Naive thymus-derived CD4-positive, alpha-beta T cell (primary cell): ENCODE results near the gene ZNF532. TPM values are rescaled to one million over a fixed set of nuclear protein-coding genes. Genes with fewer than 3 reads are reported as not detected.

ENCODE experiments used
- ATAC-seq: fragments of 150-1000 bp; cut with Tn5 transposase; 2 replicates; pipeline ENCODE4 v1.10.0; 2021; ENCODE audit warnings: mild to moderate bottlenecking, moderate library complexity
- CTCF ChIA-PET: fragments of 350-600 bp; sonication (Branson Sonifier 250); formaldehyde crosslinking; loops from one replicate; lab custom pipeline; 2021; ENCODE audit warnings: antibody characterized with exemption; lab: Charles Lee
- POLR2A ChIA-PET: fragments of 350-600 bp; sonication (Branson Sonifier 250); formaldehyde crosslinking; loops from one replicate; lab custom pipeline; 2021; ENCODE audit warnings: antibody characterized with exemption, inconsistent platforms; lab: Charles Lee
- DNase-seq, 9 donors: peaks; one replicate each; pipeline versions ENCODE4 v3.0.0 to v3.0.0-alpha.2; 2020 to 2022; ENCODE audit warnings: mixed read lengths in 1 of 9
- H3K27ac ChIP-seq: one replicate; pipeline ENCODE4 v1.7.0; 2013; ENCODE audit warnings: mild to moderate bottlenecking, low read depth, low read length, moderate library complexity
- H3K27me3 ChIP-seq, 2 donors: one replicate each; pipeline ENCODE4 v1.7.0; 2013; ENCODE audit warnings: low read length in 2 of 2, mild to moderate bottlenecking in 2 of 2, moderate library complexity in 2 of 2; ENCODE audit not compliant: control insufficient read depth in 2 of 2, insufficient read depth in 2 of 2
- H3K36me3 ChIP-seq, 3 experiments: 1 replicate in 2 of 3; 2 replicates in 1 of 3; pipeline ENCODE4 v1.7.0; 2013; ENCODE audit warnings: low read length in 3 of 3, mild to moderate bottlenecking in 3 of 3, moderate library complexity in 1 of 3; ENCODE audit not compliant: insufficient read depth in 3 of 3, control insufficient read depth in 2 of 3
- H3K4me1 ChIP-seq, 2 donors: one replicate each; pipeline ENCODE4 v1.7.0; 2013; ENCODE audit warnings: low read length in 2 of 2, mild to moderate bottlenecking in 2 of 2, moderate library complexity in 1 of 2; ENCODE audit not compliant: control insufficient read depth in 2 of 2, insufficient read depth in 2 of 2
- H3K4me3 ChIP-seq: 2 replicates; pipeline ENCODE4 v1.7.0; 2013; ENCODE audit warnings: mild to moderate bottlenecking, low read length
- H3K9me3 ChIP-seq, 3 experiments: 1 replicate in 2 of 3; 2 replicates in 1 of 3; pipeline ENCODE4 v1.7.0; 2013; ENCODE audit warnings: low read length in 3 of 3; ENCODE audit not compliant: control insufficient read depth in 2 of 3
- H3K27ac Mint-ChIP-seq, 9 donors: one replicate each; pipeline ENCODE4 v1.8.0; 2020 to 2022; ENCODE audit warnings: mixed read lengths in 9 of 9, mild to moderate bottlenecking in 8 of 9, moderate library complexity in 5 of 9, inconsistent platforms in 2 of 9
- H3K27me3 Mint-ChIP-seq, 5 donors: one replicate each; pipeline ENCODE4 v1.8.0; 2021 to 2022; ENCODE audit warnings: mixed read lengths in 5 of 5, mild to moderate bottlenecking in 1 of 5
- H3K36me3 Mint-ChIP-seq, 5 donors: one replicate each; pipeline ENCODE4 v1.8.0; 2020 to 2022; ENCODE audit warnings: mixed read lengths in 5 of 5, mild to moderate bottlenecking in 3 of 5, inconsistent platforms in 1 of 5
- H3K4me1 Mint-ChIP-seq, 7 donors: one replicate each; pipeline ENCODE4 v1.8.0; 2020 to 2022; ENCODE audit warnings: mixed read lengths in 7 of 7, mild to moderate bottlenecking in 3 of 7, inconsistent platforms in 1 of 7
- H3K4me3 Mint-ChIP-seq, 10 donors: one replicate each; pipeline ENCODE4 v1.8.0; 2020 to 2022; ENCODE audit warnings: mild to moderate bottlenecking in 10 of 10, mixed read lengths in 10 of 10, moderate library complexity in 6 of 10, inconsistent platforms in 2 of 10
- H3K9me3 Mint-ChIP-seq, 11 donors: one replicate each; pipeline ENCODE4 v1.8.0; 2020 to 2022; ENCODE audit warnings: mixed read lengths in 11 of 11, mild to moderate bottlenecking in 4 of 11, inconsistent platforms in 1 of 11, moderate library complexity in 1 of 11
- intact Hi-C, 2 donors: fragments of 100-400 bp; cut with micrococcal nuclease; formaldehyde crosslinking; loops; one replicate each; pipeline ENCODE4 v1.15.1; 2023
- polyA plus RNA-seq, 2 donors: library from polyadenylated mRNA; unstranded; fragments of 300-500 nt; fragmentation: Illumina TruSeq; gene quantifications; one replicate each; pipeline ENCODE4 v1.2.3, GENCODE V29; 2021
- total RNA-seq, 6 experiments: library from RNA in 5 of 6; stranded (reverse) in 5 of 6; gene quantifications; 1 replicate in 5 of 6; 2 replicates in 1 of 6; pipeline ENCODE4 v1.2.3 and lab custom pipeline; 2021 to 2026

Gene ZNF532
- total and polyA plus RNA-seq, 7 experiments from 2014 or later, result 0.28 to 15.7 (median 13.3) TPM; not detected in 1

DNA sequence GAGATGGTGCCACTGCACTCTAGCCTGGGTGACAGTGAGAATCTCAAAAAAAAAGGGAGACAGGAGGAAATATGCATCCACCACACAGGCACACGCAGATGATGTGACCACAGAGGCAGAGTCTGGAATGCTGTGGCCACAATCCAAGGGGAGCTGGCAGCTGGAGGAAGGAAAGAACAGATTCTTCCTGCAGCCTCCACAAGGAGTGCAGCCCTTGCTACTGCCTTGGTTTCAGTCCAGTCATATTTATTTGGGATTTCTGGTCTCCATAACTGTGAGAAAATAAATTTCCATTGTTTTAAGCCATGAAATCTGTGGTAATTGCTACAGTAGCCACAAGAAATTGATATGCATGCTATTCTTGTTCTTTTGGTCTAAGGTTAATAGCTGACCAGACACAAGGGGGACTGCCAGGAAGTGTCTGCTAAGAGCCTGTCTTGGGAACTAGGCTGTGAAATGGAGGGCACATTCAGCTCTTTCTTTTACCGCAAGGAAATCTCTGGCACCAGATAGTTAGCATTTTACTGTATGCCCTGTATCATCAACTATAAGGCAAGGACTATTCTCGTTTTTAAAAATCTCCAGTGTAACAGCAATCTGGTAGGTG, 141.9 kb downstream of the ZNF532 start:
- Mint-ChIP-seq H3K36me3 (no peaks in the 10 kb centered on the region), H3K9me3 (no peaks in the 10 kb centered on the region), H3K27me3 (peaks cover 0 to 15% (median 3%) of the 10 kb centered on the region in 5 donors), H3K4me3 (no peak overlapping the region), H3K4me1 (no peaks in the 10 kb centered on the region), H3K27ac (no peak overlapping the region)
- Histone ChIP-seq H3K4me1 (no peaks in the 10 kb centered on the region), H3K9me3 (no peaks in the 10 kb centered on the region), H3K27me3 (no peaks in the 10 kb centered on the region), H3K27ac (no peak overlapping the region), H3K36me3 (no peaks in the 10 kb centered on the region), H3K4me3 (no peak overlapping the region)
- intact Hi-C loops, result no loop called here
- DNase-seq (no peak), ATAC-seq (no peak)
- POLR2A ChIA-PET, result no interaction called here
- CTCF ChIA-PET, result no interaction called here

- intact Hi-C loops, result no loop called here
- ATAC-seq (no peak), DNase-seq (no peak)
- Mint-ChIP-seq H3K9me3 (peaks cover 0 to 2% (median 0%) of the 10 kb centered on the region in 11 donors), H3K27ac (no peak overlapping the region), H3K4me3 (no peak overlapping the region), H3K4me1 (no peaks in the 10 kb centered on the region), H3K36me3 (peaks cover 0 to 3% (median 0%) of the 10 kb centered on the region in 5 donors), H3K27me3 (peaks cover under 1 to 15% (median 10%) of the 10 kb centered on the region in 5 donors)
- CTCF ChIA-PET, result no interaction called here
- Histone ChIP-seq H3K27ac (no peak overlapping the region), H3K27me3 (peaks cover 0 to 6% of the 10 kb centered on the region in 2 donors), H3K4me1 (no peaks in the 10 kb centered on the region), H3K36me3 (no peaks in the 10 kb centered on the region), H3K9me3 (no peaks in the 10 kb centered on the region), H3K4me3 (no peak overlapping the region)
- POLR2A ChIA-PET, result no interaction called here
Observed at GRCh38 chr18:59008302-59008974, 143.8 kb downstream of the ZNF532 start.

DNA sequence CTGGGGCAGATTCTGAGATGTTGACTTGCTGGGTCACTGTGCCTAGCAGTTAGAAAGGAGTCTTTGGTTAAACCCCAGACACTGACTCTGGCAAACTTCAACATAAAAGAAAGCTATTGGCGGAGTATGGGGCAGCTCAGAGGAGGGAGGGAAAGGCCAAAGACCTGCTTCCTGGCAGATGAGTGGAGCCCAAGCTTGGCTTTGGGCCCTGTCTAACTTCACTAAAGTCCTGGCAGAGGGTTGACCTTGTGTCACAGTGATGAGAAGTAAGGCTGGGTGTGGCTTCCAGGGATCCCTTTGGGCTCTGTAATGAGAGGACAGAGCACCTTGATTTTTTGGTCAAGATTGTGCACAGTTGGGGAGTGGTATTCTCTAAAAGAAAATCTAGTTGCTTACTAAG, 145.2 kb downstream of the ZNF532 start:
- H3K27me3 Mint-ChIP-seq, result peaks cover 4 to 22% (median 18%) of the 10 kb centered on the region in 5 donors
- H3K27ac Mint-ChIP-seq, result no peak overlapping the region
- H3K36me3 ChIP-seq, result no peaks in the 10 kb centered on the region
- POLR2A ChIA-PET, result no interaction called here
- H3K4me3 Mint-ChIP-seq, result no peak overlapping the region
- ATAC-seq (no peak), DNase-seq (no peak)
- CTCF ChIA-PET, result no interaction called here
- peaks cover 0 to 6% of the 10 kb centered on the region in 2 donors for H3K27me3 ChIP-seq
- no peaks in the 10 kb centered on the region for H3K4me1 Mint-ChIP-seq
- no peaks in the 10 kb centered on the region for H3K4me1 ChIP-seq
- intact Hi-C loops, result no loop called here
- peaks cover 0 to 9% (median 2%) of the 10 kb centered on the region in 11 donors for H3K9me3 Mint-ChIP-seq
- peaks cover 0 to 6% (median 0%) of the 10 kb centered on the region in 5 donors for H3K36me3 Mint-ChIP-seq
- no peaks in the 10 kb centered on the region for H3K9me3 ChIP-seq
- no peak overlapping the region for H3K4me3 ChIP-seq
- H3K27ac ChIP-seq, result no peak overlapping the region

DNA sequence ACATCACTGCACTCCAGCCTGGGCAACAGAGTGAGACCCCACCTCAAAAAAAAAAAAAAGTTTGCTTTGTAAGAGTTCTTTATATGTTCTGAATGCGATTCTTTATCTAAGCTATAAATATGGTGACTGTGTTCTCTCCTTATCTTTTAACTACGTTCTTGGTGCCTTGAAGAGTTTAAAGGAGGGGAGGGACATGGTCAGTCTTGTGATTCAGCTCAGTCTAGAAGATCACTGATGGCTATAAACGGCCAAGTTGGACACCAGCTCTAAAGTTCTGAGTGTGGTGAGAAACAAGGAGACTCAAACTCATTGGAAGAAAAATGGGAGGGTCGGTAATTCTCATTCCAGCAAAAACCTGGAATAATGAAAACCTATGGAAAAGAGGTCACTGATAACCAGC, 146.6 kb downstream of the ZNF532 start:
- H3K9me3 Mint-ChIP-seq, result peaks cover 0 to 13% (median 3%) of the 10 kb centered on the region in 11 donors
- DNase-seq, result no peak
- CTCF ChIA-PET, result interaction anchor here (0.6 kb wide), 1 partner anchor 50 kb away, joined by 3 read pairs; no protein-coding TSS in a partner anchor
- Histone ChIP-seq H3K36me3 (no peaks in the 10 kb centered on the region), H3K9me3 (no peaks in the 10 kb centered on the region), H3K4me3 (no peak overlapping the region), H3K27ac (no peak overlapping the region), H3K27me3 (peaks cover 0 to 6% of the 10 kb centered on the region in 2 donors), H3K4me1 (no peaks in the 10 kb centered on the region)
- POLR2A ChIA-PET, result no interaction called here
- no peak overlapping the region for H3K27ac Mint-ChIP-seq
- peaks cover 4 to 28% (median 18%) of the 10 kb centered on the region in 5 donors for H3K27me3 Mint-ChIP-seq
- H3K4me1 Mint-ChIP-seq, result no peaks in the 10 kb centered on the region
- H3K4me3 Mint-ChIP-seq, result no peak overlapping the region
- ATAC-seq, result no peak
- peaks cover 0 to 6% (median 0%) of the 10 kb centered on the region in 5 donors for H3K36me3 Mint-ChIP-seq
- intact Hi-C loops, result no loop called here

GRCh38 chr18:59011786-59012185, 147.1 kb downstream of the ZNF532 start:
- Mint-ChIP-seq H3K27me3 (peaks cover 6 to 28% (median 18%) of the 10 kb centered on the region in 5 donors), H3K9me3 (peaks cover 0 to 17% (median 3%) of the 10 kb centered on the region in 11 donors), H3K4me1 (no peaks in the 10 kb centered on the region), H3K4me3 (no peak overlapping the region), H3K27ac (no peak overlapping the region), H3K36me3 (peaks cover 0 to 6% (median 0%) of the 10 kb centered on the region in 5 donors)
- no peak for ATAC-seq
- no peak for DNase-seq
- H3K36me3 ChIP-seq, result no peaks in the 10 kb centered on the region
- ChIA-PET CTCF (interaction anchor here (0.6 kb wide), 1 partner anchor 50 kb away, joined by 3 read pairs; no protein-coding TSS in a partner anchor), POLR2A (interaction anchor here (0.6 to 0.7 kb wide), 2 partner anchors 10 to 1033 kb away, joined by 3 read pairs; no protein-coding TSS in a partner anchor)
- no peak overlapping the region for H3K27ac ChIP-seq
- peaks cover 0 to 6% of the 10 kb centered on the region in 2 donors for H3K27me3 ChIP-seq
- no peaks in the 10 kb centered on the region for H3K9me3 ChIP-seq
- H3K4me3 ChIP-seq, result no peak overlapping the region
- H3K4me1 ChIP-seq, result no peaks in the 10 kb centered on the region
- intact Hi-C loops, result no loop called here

- no peaks in the 10 kb centered on the region for H3K9me3 ChIP-seq
- no peak overlapping the region for H3K4me3 Mint-ChIP-seq
- no peak overlapping the region for H3K4me3 ChIP-seq
- H3K27me3 Mint-ChIP-seq, result peaks cover 12 to 28% (median 27%) of the 10 kb centered on the region in 5 donors
- intact Hi-C loops, result no loop called here
- no peak overlapping the region for H3K27ac ChIP-seq
- peaks cover 0 to 7% (median 0%) of the 10 kb centered on the region in 5 donors for H3K36me3 Mint-ChIP-seq
- H3K27me3 ChIP-seq, result peaks cover 0 to 6% of the 10 kb centered on the region in 2 donors
- H3K4me1 ChIP-seq, result no peaks in the 10 kb centered on the region
- POLR2A ChIA-PET, result no interaction called here
- H3K27ac Mint-ChIP-seq, result no peak overlapping the region
- no peaks in the 10 kb centered on the region for H3K4me1 Mint-ChIP-seq
- ATAC-seq, result no peak
- H3K36me3 ChIP-seq, result no peaks in the 10 kb centered on the region
- DNase-seq, result no peak
- CTCF ChIA-PET, result no interaction called here
- H3K9me3 Mint-ChIP-seq, result peaks cover 2 to 26% (median 9%) of the 10 kb centered on the region in 11 donors
Observed at GRCh38 chr18:59012815-59013705, 148.4 kb downstream of the ZNF532 start.
